ENCODE data around the gene ZMAT2.
"Not testable (repeated sequence)": the region's sequence is repeated elsewhere in the genome, so short reads cannot be mapped to it uniquely, and the experiment has no call there.

ZMAT2 gene

DNA sequence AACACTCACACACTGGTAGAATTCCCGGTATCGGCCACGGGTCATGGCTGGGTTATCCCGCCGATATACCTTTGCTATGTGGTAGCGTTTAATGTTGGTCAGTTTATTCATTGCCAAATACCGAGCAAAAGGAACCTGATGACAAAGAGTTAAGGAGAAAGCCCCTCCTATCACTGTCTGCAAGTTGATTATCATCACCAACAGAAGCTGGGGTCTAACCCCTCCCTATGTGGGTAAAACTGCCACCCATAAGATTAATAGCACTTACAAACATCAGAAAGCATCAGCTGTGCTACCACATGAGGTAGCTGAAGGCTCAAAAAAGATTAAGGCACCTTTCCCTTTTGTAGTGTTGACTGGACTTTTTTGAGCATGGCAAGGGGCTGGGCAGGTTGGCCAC lies 21.3 kb upstream of the ZMAT2 start:
- no peak for DNase-seq (ENCODE audit: low spot score in 2 of 2)
- in situ Hi-C loops (cut with MboI; ENCODE audit: low sequenced_read_pairs): no loop called here
- peaks cover 60% of the 10 kb centered on the region for H3K36me3 ChIP-seq (replicated peaks)
- H3K27me3 ChIP-seq (ENCODE audit: low read depth): no peaks in the 10 kb centered on the region
- H3K9me3 ChIP-seq: no peaks in the 10 kb centered on the region
- H3K4me3 ChIP-seq: no peak overlapping the region
- H3K4me1 ChIP-seq: no peaks in the 10 kb centered on the region

DNA sequence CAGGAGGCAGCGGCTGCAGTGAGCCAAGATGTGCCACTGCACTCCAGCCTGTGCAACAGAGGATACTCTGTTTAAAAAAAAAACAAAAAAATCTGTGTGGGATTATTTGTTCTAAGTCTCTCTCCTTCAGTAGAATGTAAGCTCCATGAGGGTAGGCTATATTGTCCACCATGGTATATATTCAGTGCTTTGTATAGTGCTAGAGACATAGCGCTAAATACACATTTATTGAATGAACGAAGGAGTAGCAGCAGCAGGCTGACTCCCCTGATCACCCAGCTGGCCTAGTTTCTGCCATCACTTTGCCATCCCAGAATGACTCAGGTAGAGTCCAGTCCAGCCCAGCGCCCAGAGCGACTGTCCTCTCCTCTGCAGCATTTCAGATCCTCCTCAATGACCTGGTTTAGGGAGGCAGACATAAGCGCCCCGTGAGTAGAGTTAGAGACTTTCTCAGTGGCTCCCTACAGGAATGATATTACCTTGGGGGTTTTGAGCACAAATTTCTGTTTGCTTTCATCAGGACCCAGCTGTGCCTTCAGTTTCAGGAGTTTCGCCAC lies 9.8 kb upstream of the ZMAT2 start:
- in situ Hi-C loops (cut with MboI; ENCODE audit: low sequenced_read_pairs): no loop called here
- peak overlapping the region; percentile 85 for H3K4me3 ChIP-seq
- peaks cover 41% of the 10 kb centered on the region for H3K36me3 ChIP-seq (replicated peaks)
- no peaks in the 10 kb centered on the region for H3K27me3 ChIP-seq (ENCODE audit: low read depth)
- no peaks in the 10 kb centered on the region for H3K9me3 ChIP-seq
- H3K4me1 ChIP-seq: peaks cover 6% of the 10 kb centered on the region; the same call in 1 of the 2 replicates
- no peak for DNase-seq (ENCODE audit: low spot score in 2 of 2)

DNA sequence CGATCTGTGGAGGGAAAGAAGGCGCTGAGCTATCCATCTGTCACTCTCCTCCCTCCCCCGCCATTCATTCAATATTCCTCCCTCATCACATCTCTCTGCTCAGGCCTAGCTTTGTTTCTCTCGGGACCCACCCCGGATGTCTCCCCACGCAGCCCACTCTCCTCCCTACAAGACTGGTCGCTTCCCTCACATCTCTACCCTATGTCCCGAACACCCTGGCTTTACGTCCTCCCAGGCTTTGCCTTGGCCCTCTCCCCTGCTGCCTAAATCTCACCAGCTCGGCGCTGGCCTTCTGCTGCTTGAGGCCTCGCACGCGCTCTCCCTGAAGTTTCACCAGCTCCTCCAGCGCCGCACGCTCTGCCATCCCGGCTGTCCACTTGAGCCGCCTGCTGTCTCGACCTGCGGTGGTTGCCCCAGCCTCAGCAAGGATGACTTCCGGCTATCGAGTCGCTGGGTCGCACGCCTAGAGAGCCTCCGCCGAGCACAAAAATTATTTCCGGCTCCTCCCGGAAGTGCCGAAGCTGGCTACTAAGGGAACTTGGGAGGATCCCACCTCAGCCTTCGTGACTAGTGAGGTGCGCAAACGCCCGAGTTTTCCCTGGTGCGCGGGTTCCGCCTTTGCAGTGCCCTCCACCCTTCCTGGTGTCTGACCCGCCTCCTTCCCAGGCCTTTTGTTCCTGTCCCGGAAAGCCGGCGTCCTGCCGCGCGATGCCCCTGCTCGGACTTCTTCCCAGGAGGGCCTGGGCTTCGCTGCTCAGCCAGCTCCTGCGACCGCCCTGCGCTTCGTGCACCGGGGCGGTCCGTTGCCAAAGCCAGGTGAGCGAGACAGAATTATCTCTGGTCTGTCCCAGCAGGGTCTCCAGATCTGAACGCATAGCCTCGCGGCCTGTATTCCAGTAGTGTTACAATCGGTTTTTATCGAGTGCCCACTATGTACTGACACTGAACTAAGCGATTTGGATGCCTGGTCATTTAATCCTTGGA lies 9.0 kb upstream of the ZMAT2 start, which contains the start of the genes HARS1 and HARS2:
TSS of gene HARS1 (minus strand) at position 430 of the 984 bp plus-strand sequence. CDS start at position 364, 66 bp downstream.
TSS of gene HARS2 (plus strand) at position 515 of the 984 bp plus-strand sequence. CDS start at position 709, 194 bp downstream.
- in situ Hi-C loops (cut with MboI; ENCODE audit: low sequenced_read_pairs): no loop called here
- no peaks in the 10 kb centered on the region for H3K27me3 ChIP-seq (ENCODE audit: low read depth)
- H3K4me1 ChIP-seq: peaks cover 6% of the 10 kb centered on the region; the same call in 1 of the 2 replicates
- DNase-seq (ENCODE audit: low spot score in 2 of 2): peak; percentile 93 to 94
- H3K9me3 ChIP-seq: no peaks in the 10 kb centered on the region
- H3K4me3 ChIP-seq: peak within 1 kb of the TSS; percentile 85
- H3K36me3 ChIP-seq (replicated peaks): peaks cover 45% of the 10 kb centered on the region

DNA sequence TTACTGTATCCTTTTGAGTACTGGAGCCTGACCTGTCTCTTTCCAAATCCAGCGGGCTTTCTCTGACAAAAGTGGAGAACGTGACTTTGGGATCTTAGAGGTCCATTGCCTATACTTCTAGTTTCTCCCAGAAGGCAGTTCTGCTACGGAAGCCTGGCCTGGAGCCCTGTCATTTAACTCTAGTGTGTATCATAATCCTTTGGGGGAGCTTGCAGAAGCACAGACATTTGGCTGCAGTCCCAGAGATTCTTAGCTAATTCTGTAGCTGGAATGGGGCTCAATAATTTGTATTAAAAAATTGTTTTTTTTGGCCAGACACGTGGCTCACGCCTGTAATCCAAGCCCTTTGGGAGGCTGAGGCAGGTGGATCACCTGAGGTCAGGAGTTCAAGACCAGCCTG lies 6.0 kb upstream of the ZMAT2 start:
- no peak for DNase-seq (ENCODE audit: low spot score in 2 of 2)
- Histone ChIP-seq H3K4me1 (peaks cover 6% of the 10 kb centered on the region; the same call in 1 of the 2 replicates), H3K9me3 (no peaks in the 10 kb centered on the region), H3K36me3 (replicated peaks) (peaks cover 58% of the 10 kb centered on the region), H3K4me3 (no peak overlapping the region), H3K27me3 (ENCODE audit: low read depth) (no peaks in the 10 kb centered on the region)
- in situ Hi-C loops (cut with MboI; ENCODE audit: low sequenced_read_pairs): no loop called here

DNA sequence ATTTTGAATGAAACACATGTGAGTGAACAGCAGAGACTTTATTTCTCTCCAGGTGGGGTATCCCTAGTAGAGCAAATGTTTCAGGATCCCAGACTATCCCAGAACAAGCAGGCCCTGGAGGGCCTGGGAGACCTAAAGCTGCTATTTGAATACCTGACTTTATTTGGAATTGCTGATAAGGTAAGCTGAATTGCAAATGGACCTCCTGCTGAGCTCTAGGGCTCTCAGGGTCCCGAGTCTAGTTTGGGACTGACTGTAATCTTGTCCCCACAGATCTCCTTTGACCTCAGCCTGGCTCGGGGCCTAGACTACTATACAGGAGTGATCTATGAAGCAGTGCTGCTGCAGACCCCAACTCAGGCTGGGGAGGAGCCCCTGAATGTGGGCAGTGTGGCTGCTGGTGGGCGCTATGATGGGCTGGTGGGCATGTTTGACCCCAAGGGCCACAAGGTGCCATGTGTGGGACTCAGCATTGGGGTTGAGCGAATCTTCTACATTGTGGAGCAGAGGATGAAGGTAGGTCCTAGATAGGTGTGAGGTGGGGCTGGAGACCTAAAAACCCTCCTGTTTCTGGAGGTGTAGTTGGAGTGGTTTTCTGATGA lies 3.3 kb upstream of the ZMAT2 start:
- Histone ChIP-seq H3K36me3 (replicated peaks) (peaks cover 60% of the 10 kb centered on the region), H3K9me3 (no peaks in the 10 kb centered on the region), H3K4me3 (no peak overlapping the region), H3K27me3 (ENCODE audit: low read depth) (no peaks in the 10 kb centered on the region), H3K4me1 (peaks cover 9% of the 10 kb centered on the region; the same call in 1 of the 2 replicates)
- no peak for DNase-seq (ENCODE audit: low spot score in 2 of 2)
- in situ Hi-C loops (cut with MboI; ENCODE audit: low sequenced_read_pairs): no loop called here

DNA sequence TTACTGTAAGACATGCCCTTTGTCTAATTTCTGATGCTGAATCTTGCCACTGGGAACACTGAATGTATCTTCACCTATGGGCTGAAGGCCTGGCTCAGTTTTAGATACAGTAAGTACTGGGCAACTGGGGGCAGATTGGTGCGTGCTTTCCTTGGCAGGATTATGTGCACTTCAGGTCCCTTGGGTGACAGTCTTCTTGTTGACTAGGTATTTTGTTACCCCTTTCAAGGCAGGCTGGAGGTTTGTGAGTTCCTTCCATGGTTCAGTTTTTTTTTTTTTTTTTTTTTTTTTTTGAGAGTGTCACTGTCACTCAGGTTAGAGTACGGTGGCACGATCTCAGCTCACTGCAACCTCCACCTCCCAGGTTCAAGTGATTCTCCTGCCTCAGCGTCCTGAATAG lies 7.6 kb downstream of the ZMAT2 start:
- DNase-seq (ENCODE audit: low spot score in 2 of 2): no peak
- H3K36me3 ChIP-seq (replicated peaks): peaks cover 37% of the 10 kb centered on the region
- in situ Hi-C loops (cut with MboI; ENCODE audit: low sequenced_read_pairs): no loop called here
- H3K27me3 ChIP-seq (ENCODE audit: low read depth): no peaks in the 10 kb centered on the region
- H3K9me3 ChIP-seq: no peaks in the 10 kb centered on the region
- H3K4me3 ChIP-seq: no peak overlapping the region
- peaks cover 3% of the 10 kb centered on the region for H3K4me1 ChIP-seq

DNA sequence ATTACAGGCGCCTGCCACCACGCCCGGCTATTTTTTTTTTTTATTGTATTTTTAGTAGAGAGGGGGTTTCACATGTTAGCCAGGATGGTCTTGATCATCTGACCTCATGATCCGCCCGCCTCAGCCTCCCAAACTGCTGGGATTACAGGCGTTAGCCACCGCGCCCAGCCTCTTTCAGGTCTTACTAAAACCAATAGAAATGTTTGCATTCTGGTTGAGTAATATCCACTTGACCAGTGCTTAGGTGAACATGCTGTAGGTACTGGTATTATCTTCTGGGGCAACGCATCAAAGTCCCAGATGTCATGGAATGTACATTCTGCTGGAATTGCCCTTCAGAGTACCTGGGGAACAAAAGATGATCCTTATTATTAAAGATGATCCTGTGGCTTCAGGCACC lies 8.5 kb downstream of the ZMAT2 start:
- H3K27me3 ChIP-seq (ENCODE audit: low read depth); in situ Hi-C loops (cut with MboI; ENCODE audit: low sequenced_read_pairs); H3K4me1 ChIP-seq; DNase-seq (ENCODE audit: low spot score in 2 of 2); H3K4me3 ChIP-seq; H3K9me3 ChIP-seq: not testable (repeated sequence)
- H3K36me3 ChIP-seq (replicated peaks): peaks cover 30% of the 10 kb centered on the region

DNA sequence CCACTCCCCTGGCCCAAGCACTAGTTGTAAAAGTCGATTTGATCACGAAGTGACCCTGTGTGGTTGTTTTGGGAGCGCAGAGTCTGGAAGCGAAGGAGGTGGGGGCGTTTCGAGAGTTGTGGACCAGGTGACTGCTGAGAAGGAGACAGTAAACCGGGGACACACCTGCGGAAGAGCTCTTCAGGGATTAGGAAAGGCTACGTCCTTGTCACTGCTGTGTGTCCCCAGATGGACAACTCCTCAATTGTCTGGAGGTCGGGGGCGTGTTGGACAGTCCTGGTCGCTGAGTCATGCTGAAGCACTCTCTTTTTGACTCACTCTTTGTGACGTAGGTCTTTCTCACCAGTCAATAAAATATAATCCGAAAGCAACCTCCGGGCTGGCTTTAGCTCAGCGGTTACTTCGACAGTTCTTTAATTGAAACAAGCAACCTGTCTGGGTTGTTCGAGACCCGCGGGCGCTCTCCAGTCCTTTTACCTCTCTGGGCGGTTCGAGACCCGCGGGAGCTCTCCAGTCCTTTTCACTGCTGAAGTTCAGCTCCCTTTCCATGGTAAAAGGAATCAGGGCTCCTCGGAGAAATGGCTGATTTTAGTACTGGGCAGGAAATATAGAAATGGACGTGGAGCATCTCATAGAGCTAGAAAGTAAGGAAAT lies 10.8 kb downstream of the ZMAT2 start:
- H3K4me3 ChIP-seq: peak overlapping the region; percentile 44
- peak; percentile 94 to 95 for DNase-seq (ENCODE audit: low spot score in 2 of 2)
- H3K4me1 ChIP-seq: peaks cover 3% of the 10 kb centered on the region
- in situ Hi-C loops (cut with MboI; ENCODE audit: low sequenced_read_pairs): no loop called here
- H3K9me3 ChIP-seq: no peaks in the 10 kb centered on the region
- H3K36me3 ChIP-seq (replicated peaks): peaks cover 9% of the 10 kb centered on the region
- no peaks in the 10 kb centered on the region for H3K27me3 ChIP-seq (ENCODE audit: low read depth)

DNA sequence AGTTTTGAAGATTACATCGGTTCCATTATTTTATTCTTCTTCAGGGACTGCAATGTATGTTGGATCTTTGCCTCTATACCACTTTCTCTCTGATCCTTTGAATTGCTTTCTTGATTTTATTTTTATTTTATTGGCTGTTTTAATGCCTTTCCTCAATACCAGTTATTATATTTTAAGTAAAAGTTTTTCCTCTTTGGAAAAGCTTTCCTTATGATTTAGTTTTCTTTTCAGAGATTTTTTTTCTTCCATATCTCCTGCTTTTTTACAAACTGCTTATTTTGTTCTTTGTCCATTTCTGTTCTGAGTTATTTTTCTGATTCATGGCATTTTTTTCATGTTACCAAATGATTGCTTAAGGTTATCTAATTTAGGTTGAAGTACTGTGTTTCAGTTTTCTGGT lies 11.5 kb downstream of the ZMAT2 start:
- peaks cover 4% of the 10 kb centered on the region; the same call in 1 of the 2 replicates for H3K36me3 ChIP-seq (replicated peaks)
- no peak overlapping the region; the same call in 1 of the 2 replicates for H3K4me3 ChIP-seq
- peaks cover 3% of the 10 kb centered on the region for H3K4me1 ChIP-seq
- no peak for DNase-seq (ENCODE audit: low spot score in 2 of 2)
- H3K9me3 ChIP-seq: no peaks in the 10 kb centered on the region
- H3K27me3 ChIP-seq (ENCODE audit: low read depth): no peaks in the 10 kb centered on the region
- in situ Hi-C loops (cut with MboI; ENCODE audit: low sequenced_read_pairs): no loop called here

DNA sequence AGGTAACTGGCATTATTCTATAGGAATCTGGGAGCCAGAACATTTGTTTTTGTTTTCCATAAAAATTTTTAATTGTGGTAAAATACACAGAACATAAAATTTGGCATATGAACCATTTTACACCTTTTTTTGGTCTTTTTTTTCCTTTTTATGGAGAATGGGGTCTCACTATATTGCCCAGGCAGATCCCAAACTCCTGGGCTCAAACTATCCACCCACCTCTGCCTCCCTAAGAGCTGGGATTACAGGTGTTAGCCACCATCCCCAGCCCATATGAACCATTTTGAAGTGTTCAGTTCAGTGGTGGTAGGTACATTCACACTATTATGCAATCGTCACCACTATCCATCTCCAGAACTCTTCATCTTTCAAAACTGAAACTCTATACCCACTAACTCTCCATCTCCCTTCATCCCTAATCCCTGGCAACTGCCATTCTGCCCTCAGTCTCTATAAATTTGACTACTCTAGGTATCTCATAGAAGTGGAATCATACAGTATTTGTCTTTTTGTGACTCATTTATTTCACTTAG lies 13.4 kb downstream of the ZMAT2 start:
- in situ Hi-C loops (cut with MboI; ENCODE audit: low sequenced_read_pairs): no loop called here
- peaks cover 3% of the 10 kb centered on the region for H3K4me1 ChIP-seq
- H3K4me3 ChIP-seq: no peak overlapping the region
- no peaks in the 10 kb centered on the region for H3K36me3 ChIP-seq (replicated peaks)
- H3K9me3 ChIP-seq: no peaks in the 10 kb centered on the region
- no peak for DNase-seq (ENCODE audit: low spot score in 2 of 2)
- no peaks in the 10 kb centered on the region for H3K27me3 ChIP-seq (ENCODE audit: low read depth)

DNA sequence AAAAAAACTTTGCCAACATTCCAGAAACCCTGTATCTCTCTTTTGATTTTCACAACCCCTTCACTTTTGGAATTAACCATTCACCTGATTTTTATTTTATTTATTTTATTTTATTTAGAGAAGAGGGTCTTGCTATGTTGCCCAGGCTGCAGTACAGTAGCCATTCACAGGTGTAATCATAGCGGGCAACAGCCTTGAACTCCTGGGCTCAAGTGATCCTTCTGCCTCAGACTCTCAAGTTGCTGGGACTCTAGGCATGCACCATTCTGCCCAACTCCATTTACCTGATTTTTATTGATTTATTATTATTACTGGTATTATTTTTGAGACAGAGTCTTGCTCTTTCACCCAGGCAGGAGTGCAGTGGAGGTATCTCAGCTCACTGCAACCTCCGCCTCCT lies 16.0 kb downstream of the ZMAT2 start:
- in situ Hi-C loops (cut with MboI; ENCODE audit: low sequenced_read_pairs): not testable (repeated sequence)

DNA sequence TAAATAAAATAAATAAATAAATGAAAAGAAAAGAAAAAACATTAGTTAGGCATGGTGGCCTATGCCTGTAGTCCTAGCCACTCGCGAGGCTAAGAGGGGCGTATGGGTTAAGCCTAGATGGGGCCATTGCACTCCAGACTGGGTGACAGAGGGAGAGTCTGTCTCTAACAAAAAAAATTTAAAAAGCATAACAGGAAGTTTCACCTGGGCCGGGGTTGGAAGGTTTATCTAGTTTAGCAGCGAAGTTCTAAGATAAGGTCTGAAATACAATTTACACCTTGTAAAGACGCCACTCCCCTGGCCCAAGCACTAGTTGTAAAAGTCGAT lies 18.0 kb downstream of the ZMAT2 start:
- in situ Hi-C loops (cut with MboI; ENCODE audit: low sequenced_read_pairs): no loop called here

More for the DNA sequence above, 16.0 kb downstream of the ZMAT2 start:
- not testable (repeated sequence) for H3K9me3 ChIP-seq; H3K4me1 ChIP-seq; H3K27me3 ChIP-seq (ENCODE audit: low read depth); DNase-seq (ENCODE audit: low spot score in 2 of 2); H3K36me3 ChIP-seq (replicated peaks); H3K4me3 ChIP-seq

DNA sequence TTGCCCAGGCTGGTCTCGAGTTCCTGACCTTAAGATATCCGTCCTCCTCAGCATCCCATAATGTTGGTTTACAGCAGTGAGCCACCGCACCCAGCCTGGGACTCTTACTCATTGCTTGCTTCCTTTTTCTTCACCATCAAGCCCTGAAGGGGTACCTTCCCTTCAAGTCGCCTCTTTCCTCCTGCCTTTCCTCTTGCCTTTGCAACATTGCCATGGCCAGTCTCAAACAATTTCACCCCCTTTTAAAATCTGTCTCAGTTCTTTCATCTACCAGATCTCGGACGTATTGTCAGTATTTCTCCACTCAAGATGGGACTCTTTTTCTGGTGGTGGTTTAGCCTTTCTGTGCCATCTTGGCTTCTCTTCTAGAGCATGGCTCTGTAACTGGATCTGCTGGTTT lies 20.5 kb downstream of the ZMAT2 start:
- DNase-seq (ENCODE audit: low spot score in 2 of 2); H3K4me1 ChIP-seq; H3K36me3 ChIP-seq (replicated peaks); H3K4me3 ChIP-seq; H3K9me3 ChIP-seq; H3K27me3 ChIP-seq (ENCODE audit: low read depth): not testable (repeated sequence)
- in situ Hi-C loops (cut with MboI; ENCODE audit: low sequenced_read_pairs): loop anchor here (10.0 kb wide), 1 partner anchor 476 kb away; no protein-coding TSS in a partner anchor

More for the DNA sequence above, 18.0 kb downstream of the ZMAT2 start:
- Histone ChIP-seq H3K4me3 (peak overlapping the region; percentile 2; the same call in 1 of the 2 replicates), H3K9me3 (no peaks in the 10 kb centered on the region), H3K36me3 (replicated peaks) (no peaks in the 10 kb centered on the region), H3K4me1 (no peaks in the 10 kb centered on the region), H3K27me3 (ENCODE audit: low read depth) (no peaks in the 10 kb centered on the region)
- DNase-seq (ENCODE audit: low spot score in 2 of 2): no peak

Measured in HAP-1 (cell line).